Measurements from ENCODE around the gene LIMA1. TPM values are rescaled to one million over a fixed set of nuclear protein-coding genes. Genes with fewer than 3 reads are reported as not detected.
"Not testable (repeated sequence)": the region's sequence is repeated elsewhere in the genome, so short reads cannot be mapped to it uniquely, and the experiment has no call there.

LIMA1 gene
- total RNA-seq, 4 donors from 2014 or later, result 151 to 259 (median 243) TPM

GRCh38 chr12:50311858-50312609 is 28.7 kb upstream of the LIMA1 start:
- Histone ChIP-seq H3K27ac (peak overlapping the region; percentile 8 to 63 (median 49)), H3K4me1 (peaks cover 0 to 22% (median 9%) of the 10 kb centered on the region in 4 donors)
- H3K27me3 ChIP-seq; H3K4me3 ChIP-seq; intact Hi-C loops (cut with DNase I; ENCODE audit: low total_unique reads); H3K36me3 ChIP-seq; H3K9me3 ChIP-seq: not testable (repeated sequence)
- TF ChIP-seq POLR2AphosphoS5 (IDR thresholded peaks at IDR 0.05), result peak in 2 of 3 donors; percentile 24 to 41
- DNase-seq, result peak; percentile 58
- in situ Hi-C loops (cut with MboI; ENCODE audit: low pct_ligation_motif_present in 1 of 4, low pct_unique_long_range_greater_than_20kb in 1 of 4, low sequenced_read_pairs in 3 of 4), result loop anchor here (25.0 kb wide), 2 partner anchors 125 to 225 kb away; partner anchors contain the start of gene SMARCD1 (in 3 of the 4)
- 60 to 80% methylated on average over 5 to 11 of the region's 11 CpGs for WGBS, 2 donors (ENCODE audit: low coverage in 1 of 2)

GRCh38 chr12:50309950-50310349 is 26.6 kb upstream of the LIMA1 start:
- WGBS, 2 donors (ENCODE audit: low coverage in 1 of 2), result 89 to 93% methylated on average over 2 of the region's 2 CpGs
- no peak overlapping the region for H3K27ac ChIP-seq
- H3K27me3 ChIP-seq, result no peaks in the 10 kb centered on the region
- no peaks in the 10 kb centered on the region for H3K36me3 ChIP-seq
- H3K4me1 ChIP-seq, result peaks cover 0 to 19% (median 6%) of the 10 kb centered on the region in 4 donors
- DNase-seq, result no peak
- TF ChIP-seq CTCF (IDR thresholded peaks at IDR 0.05), result no peak
- no peak for TF ChIP-seq POLR2A (IDR thresholded peaks at IDR 0.05)
- no peak for TF ChIP-seq POLR2AphosphoS5 (IDR thresholded peaks at IDR 0.05)
- TF ChIP-seq EP300 (IDR thresholded peaks at IDR 0.05; ENCODE audit: low read depth), result no peak
- no peaks in the 10 kb centered on the region for H3K9me3 ChIP-seq
- in situ Hi-C loops (cut with MboI; ENCODE audit: low pct_ligation_motif_present in 1 of 4, low pct_unique_long_range_greater_than_20kb in 1 of 4, low sequenced_read_pairs in 3 of 4) (loop anchor here (10.0 to 25.0 kb wide), 3 partner anchors 105 to 223 kb away; partner anchors contain the start of gene SMARCD1 (in 3 of the 4)), intact Hi-C loops (cut with DNase I; ENCODE audit: low total_unique reads) (no loop called here)
- H3K4me3 ChIP-seq, result no peak overlapping the region

GRCh38 chr12:50302686-50303085 is 19.4 kb upstream of the LIMA1 start:
- Histone ChIP-seq H3K9me3 (no peaks in the 10 kb centered on the region), H3K4me1 (peaks cover 0 to 7% (median 2%) of the 10 kb centered on the region in 4 donors), H3K27me3 (no peaks in the 10 kb centered on the region), H3K4me3 (no peak overlapping the region), H3K36me3 (no peaks in the 10 kb centered on the region), H3K27ac (no peak overlapping the region)
- no peak for DNase-seq
- in situ Hi-C loops (cut with MboI; ENCODE audit: low pct_ligation_motif_present in 1 of 4, low pct_unique_long_range_greater_than_20kb in 1 of 4, low sequenced_read_pairs in 3 of 4), result loop anchor here (10.0 to 25.0 kb wide), 3 partner anchors 98 to 215 kb away; partner anchors contain the start of gene SMARCD1 (in 3 of the 4)
- TF ChIP-seq CTCF (IDR thresholded peaks at IDR 0.05), result no peak
- TF ChIP-seq EP300 (IDR thresholded peaks at IDR 0.05; ENCODE audit: low read depth), result no peak
- no peak for TF ChIP-seq POLR2A (IDR thresholded peaks at IDR 0.05)
- TF ChIP-seq POLR2AphosphoS5 (IDR thresholded peaks at IDR 0.05), result no peak
- WGBS, 2 donors (ENCODE audit: low coverage in 1 of 2), result 83 to 86% methylated on average over 1 to 3 of the region's 3 CpGs
- intact Hi-C loops (cut with DNase I; ENCODE audit: low total_unique reads), result no loop called here

GRCh38 chr12:50297996-50298395 is 14.7 kb upstream of the LIMA1 start:
- WGBS, 2 donors (ENCODE audit: low coverage in 1 of 2), result 29 to 47% methylated on average over 1 of the region's 1 CpG

More at GRCh38 chr12:50297996-50298395, 14.7 kb upstream of the LIMA1 start:
- intact Hi-C loops (cut with DNase I; ENCODE audit: low total_unique reads) (no loop called here), in situ Hi-C loops (cut with MboI; ENCODE audit: low pct_ligation_motif_present in 1 of 4, low pct_unique_long_range_greater_than_20kb in 1 of 4, low sequenced_read_pairs in 3 of 4) (no loop called here)
- Histone ChIP-seq H3K4me3 (no peak overlapping the region), H3K4me1 (peaks cover 0 to 19% (median 4%) of the 10 kb centered on the region in 4 donors), H3K27ac (peak overlapping the region; percentile 14 to 58 (median 32)), H3K27me3 (no peaks in the 10 kb centered on the region), H3K9me3 (no peaks in the 10 kb centered on the region), H3K36me3 (no peaks in the 10 kb centered on the region)
- DNase-seq, result no peak
- TF ChIP-seq POLR2A (IDR thresholded peaks at IDR 0.05) (no peak), EP300 (IDR thresholded peaks at IDR 0.05; ENCODE audit: low read depth) (no peak), CTCF (IDR thresholded peaks at IDR 0.05) (no peak), POLR2AphosphoS5 (IDR thresholded peaks at IDR 0.05) (no peak)

Measured in transverse colon (tissue), 4 donors.